Large intestine (tissue), 3 donors: Measurements from ENCODE around the gene TMEM218. TPM values are rescaled to one million over a fixed set of nuclear protein-coding genes. Genes with fewer than 3 reads are reported as not detected.

ENCODE experiments used
- DNase-seq, 2 donors: peaks; one replicate each; pipeline versions ENCODE4 v3.0.0 to v3.0.0-alpha.2; 2013
- H3K27ac ChIP-seq: one replicate; pipeline ENCODE4 v1.5.1; 2013; ENCODE audit warnings: low read length
- H3K27me3 ChIP-seq: 2 replicates; pipeline ENCODE4 v1.6.1; 2013; ENCODE audit warnings: low read length; ENCODE audit not compliant: control insufficient read depth, insufficient read depth
- H3K36me3 ChIP-seq: 2 replicates; pipeline ENCODE4 v1.6.1; 2013; ENCODE audit warnings: low read length; ENCODE audit not compliant: control insufficient read depth, insufficient read depth
- H3K4me1 ChIP-seq: one replicate; pipeline ENCODE4 v1.6.1; 2013; ENCODE audit warnings: low read length; ENCODE audit not compliant: control insufficient read depth, insufficient read depth
- H3K4me3 ChIP-seq: one replicate; pipeline ENCODE4 v1.5.1; 2013; ENCODE audit warnings: low read length
- H3K9me3 ChIP-seq: one replicate; pipeline ENCODE4 v1.6.1; 2013; ENCODE audit warnings: mild to moderate bottlenecking, low read depth, low read length, moderate library complexity; ENCODE audit not compliant: control insufficient read depth
- WGBS: methylation state at CpG from one replicate; pipeline ENCODE4 v1.1.5; 2013; ENCODE audit warnings: low lambda C conversion rate; ENCODE audit not compliant: insufficient coverage; 5-methylcytosine and 5-hydroxymethylcytosine counted together
- polyA plus RNA-seq: library from polyadenylated mRNA; unstranded; fragments of 120-200 nt; gene quantifications from one replicate; pipeline ENCODE4 v1.2.1, GENCODE V29; 2013

TMEM218 gene
- polyA plus RNA-seq, 1 donor = 29.1 TPM

DNA sequence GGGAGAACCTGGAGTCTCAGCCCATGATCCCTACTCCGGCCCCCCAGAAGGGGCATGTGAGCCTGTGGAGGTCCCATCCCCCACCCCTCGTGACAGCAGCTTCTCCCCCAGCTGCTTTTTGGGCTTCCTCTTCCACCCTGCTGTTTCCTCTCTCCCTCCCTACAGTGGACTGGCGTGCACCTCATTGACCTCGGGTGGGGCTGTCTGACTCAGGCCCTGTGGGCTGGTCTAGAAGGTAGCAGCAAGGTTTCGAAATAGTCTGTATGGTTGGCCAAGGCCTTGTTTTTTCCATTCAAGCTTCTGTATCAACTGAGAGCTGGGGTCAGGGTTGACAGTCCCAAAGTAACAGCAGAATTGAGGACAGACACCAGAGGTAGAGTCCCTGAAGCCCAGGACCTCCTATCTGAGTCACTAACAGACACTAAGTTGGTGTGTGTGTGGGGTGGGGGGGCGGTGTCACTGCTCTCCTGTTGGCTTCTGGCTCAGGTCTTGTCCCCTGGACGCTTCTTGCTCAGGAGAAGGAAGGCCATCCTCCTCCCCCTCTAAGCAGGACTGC is 40.6 kb downstream of the TMEM218 start:
- Histone ChIP-seq H3K9me3 (no peaks in the 10 kb centered on the region), H3K27ac (peak overlapping the region; percentile 89), H3K27me3 (no peaks in the 10 kb centered on the region), H3K4me3 (no peak overlapping the region), H3K4me1 (peaks cover 66% of the 10 kb centered on the region), H3K36me3 (no peaks in the 10 kb centered on the region)
- WGBS = no CpG with 5 or more reads among the region's 7 CpGs
- DNase-seq = peak; percentile 90 to 96

DNA sequence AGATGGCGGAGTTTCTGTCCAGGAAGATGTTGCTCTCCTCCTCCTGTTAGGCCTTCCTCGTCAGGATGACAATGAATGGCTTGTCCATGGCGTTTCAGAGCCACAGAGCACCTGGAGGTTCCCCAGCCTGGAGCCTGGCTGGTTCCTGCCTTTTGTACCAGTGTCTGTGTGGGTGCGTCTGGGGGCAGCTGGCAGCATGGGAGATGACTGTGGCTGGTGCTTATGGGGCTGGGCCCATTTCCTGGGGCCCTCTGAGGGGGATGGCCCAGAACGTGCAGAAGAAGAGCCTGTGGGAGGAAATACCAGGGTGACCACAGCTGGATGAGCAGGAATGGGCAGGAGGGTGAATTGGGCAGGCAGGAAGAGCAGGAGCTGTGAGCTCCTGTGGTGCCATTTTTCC is 41.6 kb downstream of the TMEM218 start:
- H3K27me3 ChIP-seq = no peaks in the 10 kb centered on the region
- H3K4me3 ChIP-seq = no peak overlapping the region
- H3K9me3 ChIP-seq = no peaks in the 10 kb centered on the region
- no CpG with 5 or more reads among the region's 5 CpGs for WGBS
- H3K27ac ChIP-seq = peak overlapping the region; percentile 89
- H3K4me1 ChIP-seq = peaks cover 56% of the 10 kb centered on the region
- no peak for DNase-seq
- no peaks in the 10 kb centered on the region for H3K36me3 ChIP-seq

DNA sequence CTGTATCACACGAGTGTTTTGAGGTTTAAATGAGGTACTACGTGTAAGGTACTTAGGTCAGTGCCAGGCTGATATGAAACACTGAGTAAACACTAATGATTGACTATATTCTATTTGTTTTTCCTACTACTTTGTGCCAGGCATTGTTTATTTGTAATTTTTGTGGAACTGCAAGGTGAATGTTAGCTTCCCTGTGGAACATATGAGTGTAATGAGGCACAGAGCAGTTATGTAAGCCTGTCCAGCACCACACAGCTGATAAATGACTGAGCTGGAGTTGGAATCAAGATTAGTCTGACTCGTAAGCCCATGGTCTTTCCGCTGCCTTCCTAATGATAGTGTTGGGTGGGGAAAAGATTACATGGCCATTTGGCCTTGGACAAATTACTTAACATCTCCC is 42.4 kb downstream of the TMEM218 start:
- Histone ChIP-seq H3K27me3 (no peaks in the 10 kb centered on the region), H3K27ac (peak overlapping the region; percentile 89), H3K4me3 (no peak overlapping the region), H3K4me1 (peaks cover 51% of the 10 kb centered on the region), H3K36me3 (no peaks in the 10 kb centered on the region), H3K9me3 (no peaks in the 10 kb centered on the region)
- WGBS = no CpG with 5 or more reads among the region's 4 CpGs
- peak in 1 of 2 donors; percentile 55 for DNase-seq

DNA sequence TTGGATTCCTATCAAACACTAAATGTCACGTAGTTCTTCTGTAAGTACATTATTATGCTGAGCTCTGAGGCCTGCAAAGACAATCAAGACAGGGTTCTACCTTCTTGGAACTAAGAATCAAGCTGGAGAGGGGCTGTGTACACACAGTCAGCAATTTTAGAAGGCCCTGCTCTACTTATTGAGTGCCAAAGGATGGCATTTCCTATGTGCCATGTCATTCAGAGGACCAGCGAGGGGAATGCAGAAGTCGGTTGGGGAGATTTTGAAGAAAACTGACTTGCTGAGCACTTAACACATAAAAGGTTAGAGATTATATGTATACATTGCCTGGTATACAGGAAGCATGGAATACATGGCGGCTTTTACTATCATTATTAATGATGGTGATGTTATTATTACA is 43.1 kb downstream of the TMEM218 start:
- Histone ChIP-seq H3K36me3 (no peaks in the 10 kb centered on the region), H3K4me1 (peaks cover 45% of the 10 kb centered on the region), H3K9me3 (no peaks in the 10 kb centered on the region), H3K27me3 (peaks cover 5% of the 10 kb centered on the region), H3K4me3 (no peak overlapping the region), H3K27ac (peak overlapping the region; percentile 89)
- WGBS = no CpG with 5 or more reads among the region's 4 CpGs
- DNase-seq = no peak

DNA sequence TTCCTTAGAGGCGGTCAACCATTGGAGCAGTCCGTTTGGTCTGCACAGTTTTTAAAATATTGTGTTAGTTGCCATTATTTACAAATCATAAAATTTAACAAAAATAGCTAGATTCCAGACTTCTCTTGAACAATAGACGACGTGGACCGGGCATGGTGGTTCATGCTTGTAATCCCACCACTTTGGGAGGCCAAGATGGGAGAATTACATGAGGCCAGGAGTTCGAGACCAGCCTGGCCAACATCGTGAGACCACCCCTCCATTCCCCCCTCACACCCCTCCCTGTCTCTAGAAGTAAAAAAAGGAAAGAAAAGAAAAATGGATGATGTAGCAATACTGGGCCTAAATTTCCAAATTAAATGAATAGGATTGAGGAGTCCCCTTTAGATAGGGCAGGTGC is 47.4 kb downstream of the TMEM218 start:
- Histone ChIP-seq H3K27ac (peak overlapping the region; percentile 67), H3K4me3 (peak overlapping the region; percentile 68), H3K4me1 (peaks cover 20% of the 10 kb centered on the region), H3K36me3 (no peaks in the 10 kb centered on the region), H3K9me3 (no peaks in the 10 kb centered on the region), H3K27me3 (peaks cover 5% of the 10 kb centered on the region)
- no peak for DNase-seq
- no CpG with 5 or more reads among the region's 7 CpGs for WGBS

DNA sequence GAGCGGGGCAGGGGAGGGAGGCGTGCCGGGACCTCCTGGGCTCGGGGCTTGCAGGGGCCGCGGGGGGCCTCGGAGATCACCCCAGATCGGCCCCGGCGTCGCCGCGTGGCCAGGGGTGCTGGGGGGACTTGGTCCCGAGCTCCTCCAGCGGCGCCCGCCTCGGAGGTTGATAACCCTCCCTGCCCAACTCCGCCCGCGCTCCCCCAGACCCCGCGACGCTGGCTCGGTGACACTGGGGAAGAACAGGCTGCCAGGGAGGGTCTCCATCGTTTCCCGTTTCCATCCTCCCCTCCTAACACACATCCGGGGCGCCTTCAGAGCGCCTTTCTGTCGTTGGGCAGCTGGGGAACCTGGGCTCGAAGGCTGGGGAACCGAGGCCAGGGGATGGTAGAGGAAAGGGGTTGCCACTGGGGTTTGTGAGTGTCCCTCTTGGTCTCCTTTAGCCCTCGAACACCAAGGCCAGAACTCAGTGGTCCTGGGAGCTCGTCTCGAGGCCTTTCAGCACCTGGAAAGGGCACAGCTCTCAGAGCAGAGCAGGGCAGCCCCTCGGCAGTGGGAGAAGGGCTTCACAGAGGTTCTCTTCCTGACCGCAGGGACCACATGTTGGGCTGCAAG is 47.9 kb downstream of the TMEM218 start:
- H3K27me3 ChIP-seq = peaks cover 5% of the 10 kb centered on the region
- no peaks in the 10 kb centered on the region for H3K36me3 ChIP-seq
- peak in 1 of 2 donors; percentile 52 for DNase-seq
- no peaks in the 10 kb centered on the region for H3K9me3 ChIP-seq
- H3K27ac ChIP-seq = peak overlapping the region; percentile 67
- H3K4me1 ChIP-seq = peaks cover 16% of the 10 kb centered on the region
- H3K4me3 ChIP-seq = peak overlapping the region; percentile 68
- no CpG with 5 or more reads among the region's 38 CpGs for WGBS

DNA sequence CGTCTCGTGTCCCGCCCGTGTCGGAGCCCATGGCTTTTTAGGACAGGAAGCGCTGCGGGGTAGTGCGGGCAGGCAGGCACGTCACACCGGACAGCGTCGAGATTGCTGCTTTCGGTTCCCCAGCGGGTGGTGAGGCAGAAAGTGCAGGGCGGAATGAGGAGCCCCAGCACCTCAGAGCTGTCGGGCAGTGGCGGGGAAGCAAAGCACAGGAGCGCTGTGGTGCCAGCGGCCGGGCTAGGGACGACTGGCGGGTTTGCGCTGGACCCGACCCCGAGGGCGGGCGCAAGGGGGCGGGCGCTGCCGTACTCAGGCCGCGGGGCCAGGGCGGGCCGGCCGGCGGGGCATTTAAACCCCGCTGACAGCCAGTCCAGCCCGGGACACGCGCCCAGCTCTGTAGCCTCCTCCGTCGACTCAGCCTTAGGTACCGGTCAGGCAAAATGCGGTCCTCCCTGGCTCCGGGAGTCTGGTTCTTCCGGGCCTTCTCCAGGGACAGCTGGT is 48.4 kb downstream of the TMEM218 start, which contains the start of gene SLC37A2:
Gene SLC37A2 (plus strand): TSS at position 375 of the 498 bp plus-strand sequence. CDS start 63 bp downstream, at position 438.
- WGBS = no CpG with 5 or more reads among the region's 46 CpGs
- peak; percentile 55 to 84 for DNase-seq
- peaks cover 17% of the 10 kb centered on the region for H3K4me1 ChIP-seq

DNA sequence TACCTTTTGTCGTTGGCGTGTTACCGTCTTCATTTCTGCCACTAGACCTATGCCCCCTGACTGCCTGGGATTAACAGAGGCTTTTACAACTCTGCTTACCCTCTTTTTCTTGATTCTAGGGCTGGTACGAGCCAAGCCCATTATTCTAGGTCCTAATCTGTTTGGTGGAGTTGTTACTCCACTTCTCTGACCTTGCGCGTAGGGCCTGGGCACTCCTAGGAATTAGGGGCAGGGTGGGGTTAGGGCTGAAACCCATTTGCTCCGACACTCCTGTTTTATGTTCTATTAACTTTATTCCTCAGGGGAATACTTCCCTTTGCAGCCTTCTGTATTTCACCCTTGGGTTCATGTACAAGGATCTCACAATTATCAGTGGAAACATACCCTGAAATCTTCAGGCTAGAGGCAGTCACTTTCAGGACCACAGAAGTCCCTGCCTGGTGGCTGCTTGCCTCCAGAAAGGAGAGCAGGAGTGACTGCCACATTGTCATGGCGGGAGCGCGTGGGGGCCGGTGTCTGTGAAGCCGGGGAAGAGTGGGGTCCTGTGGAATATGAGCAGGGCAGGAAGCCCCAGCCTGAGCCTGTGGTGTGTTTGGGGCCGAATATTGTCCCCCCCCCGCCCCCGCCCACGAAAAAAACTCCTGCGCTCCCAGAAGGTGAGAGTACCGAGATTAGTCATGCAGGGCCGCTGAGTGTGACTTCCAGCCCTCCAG is 49.1 kb downstream of the TMEM218 start:
- Histone ChIP-seq H3K36me3 (no peaks in the 10 kb centered on the region), H3K9me3 (no peaks in the 10 kb centered on the region), H3K4me1 (peaks cover 22% of the 10 kb centered on the region), H3K4me3 (peak overlapping the region; percentile 68), H3K27me3 (peaks cover 5% of the 10 kb centered on the region), H3K27ac (peak overlapping the region; percentile 67)
- WGBS = 0% methylated on average over 2 of the region's 19 CpGs
- peak in 1 of 2 donors; percentile 52 for DNase-seq

More for the DNA sequence above, 48.4 kb downstream of the TMEM218 start, which contains the start of gene SLC37A2:
- H3K27me3 ChIP-seq = peaks cover 5% of the 10 kb centered on the region
- H3K27ac ChIP-seq = peak within 1 kb of the TSS; percentile 67
- no peaks in the 10 kb centered on the region for H3K36me3 ChIP-seq
- H3K9me3 ChIP-seq = no peaks in the 10 kb centered on the region
- peak within 1 kb of the TSS; percentile 68 for H3K4me3 ChIP-seq

DNA sequence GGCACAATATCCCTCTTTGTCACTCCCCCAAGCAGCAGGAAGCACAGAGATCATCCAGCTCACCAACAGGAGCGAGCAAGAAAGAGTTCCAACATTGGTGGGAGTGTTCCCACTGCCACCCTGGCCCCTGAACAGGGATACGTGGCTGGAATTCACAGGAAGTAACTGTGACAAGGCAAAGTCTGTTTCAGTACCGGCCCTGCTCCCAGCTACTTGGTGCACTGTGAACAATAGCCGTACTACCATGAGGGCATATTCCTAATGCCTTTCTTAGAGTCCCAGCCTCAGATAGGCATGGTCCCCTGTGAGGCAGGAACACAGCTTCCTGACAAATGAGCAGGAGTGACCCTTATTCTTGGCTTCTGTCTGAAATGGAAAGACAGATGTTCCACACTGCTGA is 50.1 kb downstream of the TMEM218 start:
- no peaks in the 10 kb centered on the region for H3K9me3 ChIP-seq
- no peak overlapping the region for H3K4me3 ChIP-seq
- peaks cover 5% of the 10 kb centered on the region for H3K27me3 ChIP-seq
- H3K4me1 ChIP-seq = peaks cover 22% of the 10 kb centered on the region
- peak overlapping the region; percentile 67 for H3K27ac ChIP-seq
- no peaks in the 10 kb centered on the region for H3K36me3 ChIP-seq
- WGBS = no CpG with 5 or more reads among the region's 4 CpGs
- DNase-seq = peak in 1 of 2 donors; percentile 76

DNA sequence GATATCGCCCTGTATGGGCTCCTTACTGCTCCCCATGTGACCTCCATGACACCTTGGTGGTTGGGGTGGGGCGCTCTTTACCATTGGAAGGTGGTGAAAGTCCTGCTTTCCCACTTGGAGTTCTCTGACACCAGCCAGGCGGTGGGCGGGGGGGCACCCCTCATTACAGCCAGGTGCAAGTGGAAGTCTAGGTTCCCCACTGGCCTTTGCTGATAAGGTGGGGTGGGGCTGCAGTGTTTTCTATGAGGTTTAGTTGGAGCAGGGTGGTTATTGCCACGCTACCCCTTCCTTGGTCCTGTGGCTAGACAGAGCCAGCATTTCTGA is 53.8 kb downstream of the TMEM218 start:
- Histone ChIP-seq H3K27ac (peak overlapping the region; percentile 66), H3K27me3 (no peaks in the 10 kb centered on the region), H3K36me3 (no peaks in the 10 kb centered on the region), H3K4me1 (peaks cover 22% of the 10 kb centered on the region), H3K4me3 (no peak overlapping the region), H3K9me3 (no peaks in the 10 kb centered on the region)
- DNase-seq = peak; percentile 76 to 92
- WGBS = no CpG with 5 or more reads among the region's 5 CpGs
